ENCODE measurements around the gene FGD5.

Gene FGD5

GRCh38 chr3:14853271-14853951 lies 34.6 kb downstream of the FGD5 start:
- ChIA-PET POLR2A (no interaction called here), CTCF (interaction anchor here (1.4 kb wide), 1 partner anchor 22 kb away, joined by 3 read pairs; no protein-coding TSS in a partner anchor)
- WGBS (ENCODE audit: insufficient coverage), result over 99% methylated on average over 9 of the region's 15 CpGs
- H3K4me1 ChIP-seq (ENCODE audit: control extremely low read depth in 1 of 4, control insufficient read depth in 4 of 4, insufficient read depth in 4 of 4, low read length in 3 of 4), result peaks cover 4 to 22% (median 19%) of the 10 kb centered on the region in 4 experiments
- no peak for DNase-seq
- H3K9me3 ChIP-seq (ENCODE audit: control extremely low read depth in 1 of 5, control insufficient read depth in 4 of 5, insufficient read depth in 2 of 5, low read depth in 1 of 5, low read length in 4 of 5), result peaks cover 0 to 3% (median 0%) of the 10 kb centered on the region in 5 experiments
- peaks cover 0 to 2% (median 0%) of the 10 kb centered on the region in 4 experiments for H3K36me3 ChIP-seq (ENCODE audit: control insufficient read depth in 4 of 4, insufficient read depth in 4 of 4, low read length in 3 of 4)
- H3K27me3 ChIP-seq (replicated peaks in 2 of 5; ENCODE audit: control insufficient read depth in 4 of 5, insufficient read depth in 5 of 5, low read length in 4 of 5), result no peaks in the 10 kb centered on the region
- H3K27ac ChIP-seq (ENCODE audit: insufficient read depth in 1 of 2, low read depth in 1 of 2, low read length in 2 of 2, poor library complexity in 1 of 2, severe bottlenecking in 2 of 2), result no peak overlapping the region
- H3K4me3 ChIP-seq (ENCODE audit: control insufficient read depth in 1 of 7, extremely low read depth in 1 of 7, insufficient read depth in 4 of 7, low read depth in 2 of 7, low read length in 6 of 7), result no peak overlapping the region

- WGBS (ENCODE audit: insufficient coverage), result 100% methylated on average over 2 of the region's 3 CpGs
- CTCF ChIA-PET, result interaction anchor here (0.7 to 1.5 kb wide), 4 partner anchors 14 to 65 kb away, joined by 3 read pairs; no protein-coding TSS in a partner anchor
- H3K27ac ChIP-seq (ENCODE audit: insufficient read depth in 1 of 2, low read depth in 1 of 2, low read length in 2 of 2, poor library complexity in 1 of 2, severe bottlenecking in 2 of 2), result no peak overlapping the region
- no peak overlapping the region for H3K4me3 ChIP-seq (ENCODE audit: control insufficient read depth in 1 of 7, extremely low read depth in 1 of 7, insufficient read depth in 4 of 7, low read depth in 2 of 7, low read length in 6 of 7)
- H3K36me3 ChIP-seq (ENCODE audit: control insufficient read depth in 4 of 4, insufficient read depth in 4 of 4, low read length in 3 of 4), result peaks cover 0 to 2% (median 0%) of the 10 kb centered on the region in 4 experiments
- H3K27me3 ChIP-seq (replicated peaks in 2 of 5; ENCODE audit: control insufficient read depth in 4 of 5, insufficient read depth in 5 of 5, low read length in 4 of 5), result no peaks in the 10 kb centered on the region
- DNase-seq, result no peak
- H3K4me1 ChIP-seq (ENCODE audit: control extremely low read depth in 1 of 4, control insufficient read depth in 4 of 4, insufficient read depth in 4 of 4, low read length in 3 of 4), result peaks cover 0 to 8% (median 3%) of the 10 kb centered on the region in 4 experiments
- POLR2A ChIA-PET, result no interaction called here
- H3K9me3 ChIP-seq (ENCODE audit: control extremely low read depth in 1 of 5, control insufficient read depth in 4 of 5, insufficient read depth in 2 of 5, low read depth in 1 of 5, low read length in 4 of 5), result peaks cover 0 to 3% (median 0%) of the 10 kb centered on the region in 5 experiments
These were observed 38.7 kb downstream of the FGD5 start for GRCh38 chr3:14857506-14857905.

GRCh38 chr3:14858105-14858504 lies 39.3 kb downstream of the FGD5 start:
- H3K4me3 ChIP-seq (ENCODE audit: control insufficient read depth in 1 of 7, extremely low read depth in 1 of 7, insufficient read depth in 4 of 7, low read depth in 2 of 7, low read length in 6 of 7), result no peak overlapping the region
- DNase-seq, result no peak
- H3K36me3 ChIP-seq (ENCODE audit: control insufficient read depth in 4 of 4, insufficient read depth in 4 of 4, low read length in 3 of 4), result peaks cover 0 to 2% (median 0%) of the 10 kb centered on the region in 4 experiments
- peaks cover 0 to 8% (median 3%) of the 10 kb centered on the region in 4 experiments for H3K4me1 ChIP-seq (ENCODE audit: control extremely low read depth in 1 of 4, control insufficient read depth in 4 of 4, insufficient read depth in 4 of 4, low read length in 3 of 4)
- peaks cover 0 to 3% (median 0%) of the 10 kb centered on the region in 5 experiments for H3K9me3 ChIP-seq (ENCODE audit: control extremely low read depth in 1 of 5, control insufficient read depth in 4 of 5, insufficient read depth in 2 of 5, low read depth in 1 of 5, low read length in 4 of 5)
- POLR2A ChIA-PET, result no interaction called here
- CTCF ChIA-PET, result interaction anchor here (0.7 kb wide), 1 partner anchor 14 kb away, joined by 3 read pairs; no protein-coding TSS in a partner anchor
- H3K27me3 ChIP-seq (replicated peaks in 2 of 5; ENCODE audit: control insufficient read depth in 4 of 5, insufficient read depth in 5 of 5, low read length in 4 of 5), result no peaks in the 10 kb centered on the region
- WGBS (ENCODE audit: insufficient coverage), result no CpG with 5 or more reads among the region's 1 CpG
- no peak overlapping the region for H3K27ac ChIP-seq (ENCODE audit: insufficient read depth in 1 of 2, low read depth in 1 of 2, low read length in 2 of 2, poor library complexity in 1 of 2, severe bottlenecking in 2 of 2)

- ChIA-PET CTCF (no interaction called here), POLR2A (no interaction called here)
- Histone ChIP-seq H3K4me3 (ENCODE audit: control insufficient read depth in 1 of 7, extremely low read depth in 1 of 7, insufficient read depth in 4 of 7, low read depth in 2 of 7, low read length in 6 of 7) (no peak overlapping the region), H3K4me1 (ENCODE audit: control extremely low read depth in 1 of 4, control insufficient read depth in 4 of 4, insufficient read depth in 4 of 4, low read length in 3 of 4) (peaks cover 0 to 8% (median 3%) of the 10 kb centered on the region in 4 experiments), H3K36me3 (ENCODE audit: control insufficient read depth in 4 of 4, insufficient read depth in 4 of 4, low read length in 3 of 4) (peaks cover 0 to 10% (median 5%) of the 10 kb centered on the region in 4 experiments), H3K27ac (ENCODE audit: insufficient read depth in 1 of 2, low read depth in 1 of 2, low read length in 2 of 2, poor library complexity in 1 of 2, severe bottlenecking in 2 of 2) (no peak overlapping the region), H3K9me3 (ENCODE audit: control extremely low read depth in 1 of 5, control insufficient read depth in 4 of 5, insufficient read depth in 2 of 5, low read depth in 1 of 5, low read length in 4 of 5) (peaks cover 0 to 3% (median 0%) of the 10 kb centered on the region in 5 experiments), H3K27me3 (replicated peaks in 2 of 5; ENCODE audit: control insufficient read depth in 4 of 5, insufficient read depth in 5 of 5, low read length in 4 of 5) (no peaks in the 10 kb centered on the region)
- WGBS (ENCODE audit: insufficient coverage), result 97% methylated on average over 4 of the region's 4 CpGs
- no peak for DNase-seq
These were observed 41.1 kb downstream of the FGD5 start for GRCh38 chr3:14859880-14860279.

- Histone ChIP-seq H3K4me3 (ENCODE audit: control insufficient read depth in 1 of 7, extremely low read depth in 1 of 7, insufficient read depth in 4 of 7, low read depth in 2 of 7, low read length in 6 of 7) (no peak overlapping the region), H3K4me1 (ENCODE audit: control extremely low read depth in 1 of 4, control insufficient read depth in 4 of 4, insufficient read depth in 4 of 4, low read length in 3 of 4) (peaks cover 0 to 8% (median 3%) of the 10 kb centered on the region in 4 experiments), H3K36me3 (ENCODE audit: control insufficient read depth in 4 of 4, insufficient read depth in 4 of 4, low read length in 3 of 4) (peaks cover 0 to 20% (median 5%) of the 10 kb centered on the region in 4 experiments), H3K27ac (ENCODE audit: insufficient read depth in 1 of 2, low read depth in 1 of 2, low read length in 2 of 2, poor library complexity in 1 of 2, severe bottlenecking in 2 of 2) (no peak overlapping the region), H3K27me3 (replicated peaks in 2 of 5; ENCODE audit: control insufficient read depth in 4 of 5, insufficient read depth in 5 of 5, low read length in 4 of 5) (no peaks in the 10 kb centered on the region), H3K9me3 (ENCODE audit: control extremely low read depth in 1 of 5, control insufficient read depth in 4 of 5, insufficient read depth in 2 of 5, low read depth in 1 of 5, low read length in 4 of 5) (peaks cover 0 to 3% (median 0%) of the 10 kb centered on the region in 5 experiments)
- no peak for DNase-seq
- POLR2A ChIA-PET, result no interaction called here
- CTCF ChIA-PET, result interaction anchor here (0.7 to 1.4 kb wide), 6 partner anchors 29 to 79 kb away, joined by 3 to 4 read pairs (median 3); no protein-coding TSS in a partner anchor
- WGBS (ENCODE audit: insufficient coverage), result 43% methylated on average over 7 of the region's 7 CpGs
These were observed 42.3 kb downstream of the FGD5 start for GRCh38 chr3:14861031-14861430.

- Histone ChIP-seq H3K36me3 (ENCODE audit: control insufficient read depth in 4 of 4, insufficient read depth in 4 of 4, low read length in 3 of 4) (peaks cover 0 to 26% (median 8%) of the 10 kb centered on the region in 4 experiments), H3K27me3 (replicated peaks in 2 of 5; ENCODE audit: control insufficient read depth in 4 of 5, insufficient read depth in 5 of 5, low read length in 4 of 5) (no peaks in the 10 kb centered on the region), H3K4me3 (ENCODE audit: control insufficient read depth in 1 of 7, extremely low read depth in 1 of 7, insufficient read depth in 4 of 7, low read depth in 2 of 7, low read length in 6 of 7) (no peak overlapping the region), H3K27ac (ENCODE audit: insufficient read depth in 1 of 2, low read depth in 1 of 2, low read length in 2 of 2, poor library complexity in 1 of 2, severe bottlenecking in 2 of 2) (no peak overlapping the region), H3K9me3 (ENCODE audit: control extremely low read depth in 1 of 5, control insufficient read depth in 4 of 5, insufficient read depth in 2 of 5, low read depth in 1 of 5, low read length in 4 of 5) (no peaks in the 10 kb centered on the region), H3K4me1 (ENCODE audit: control extremely low read depth in 1 of 4, control insufficient read depth in 4 of 4, insufficient read depth in 4 of 4, low read length in 3 of 4) (peaks cover 0 to 8% (median 3%) of the 10 kb centered on the region in 4 experiments)
- ChIA-PET POLR2A (interaction anchor here (0.6 kb wide), 1 partner anchor 470 kb away, joined by 3 read pairs; no protein-coding TSS in a partner anchor), CTCF (interaction anchor here (0.6 to 1.9 kb wide), 9 partner anchors 30 to 352 kb away, joined by 3 to 9 read pairs (median 3); partner anchors contain the start of gene CCDC174)
- peak in 2 of 3 donors; percentile 58 to 86 for DNase-seq
- WGBS (ENCODE audit: insufficient coverage), result 62% methylated on average over 7 of the region's 8 CpGs
These were observed 42.9 kb downstream of the FGD5 start for GRCh38 chr3:14861446-14862302.

Measured in common myeloid progenitor, CD34-positive (primary cell).